ENCODE measurements around the gene URB1.

The URB1 gene

GRCh38 chr21:32338209-32338921 lies 54.4 kb downstream of the URB1 start:
- DNase-seq: no peak

DNA sequence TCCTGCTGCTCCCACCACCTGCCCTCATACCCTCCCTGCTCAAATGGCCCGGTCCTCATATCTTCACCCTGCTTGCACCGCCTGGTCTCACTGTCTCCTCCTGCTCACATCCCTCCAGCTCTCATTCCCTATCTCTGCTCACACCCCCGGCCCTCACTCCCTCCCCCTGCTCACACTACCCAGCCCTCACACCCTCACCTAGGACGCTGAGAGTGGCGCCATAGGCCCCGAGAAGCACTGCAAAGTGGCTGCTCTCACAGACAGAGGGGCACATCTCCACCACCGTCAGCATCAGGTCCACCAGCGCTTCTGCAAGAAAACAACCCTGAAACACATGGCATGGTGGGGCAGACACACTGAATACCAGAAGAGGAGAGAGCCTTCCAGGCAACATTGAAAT lies 55.6 kb downstream of the URB1 start:
- DNase-seq: no peak

GRCh38 chr21:32336711-32337110 lies 56.1 kb downstream of the URB1 start:
- DNase-seq: no peak

DNA sequence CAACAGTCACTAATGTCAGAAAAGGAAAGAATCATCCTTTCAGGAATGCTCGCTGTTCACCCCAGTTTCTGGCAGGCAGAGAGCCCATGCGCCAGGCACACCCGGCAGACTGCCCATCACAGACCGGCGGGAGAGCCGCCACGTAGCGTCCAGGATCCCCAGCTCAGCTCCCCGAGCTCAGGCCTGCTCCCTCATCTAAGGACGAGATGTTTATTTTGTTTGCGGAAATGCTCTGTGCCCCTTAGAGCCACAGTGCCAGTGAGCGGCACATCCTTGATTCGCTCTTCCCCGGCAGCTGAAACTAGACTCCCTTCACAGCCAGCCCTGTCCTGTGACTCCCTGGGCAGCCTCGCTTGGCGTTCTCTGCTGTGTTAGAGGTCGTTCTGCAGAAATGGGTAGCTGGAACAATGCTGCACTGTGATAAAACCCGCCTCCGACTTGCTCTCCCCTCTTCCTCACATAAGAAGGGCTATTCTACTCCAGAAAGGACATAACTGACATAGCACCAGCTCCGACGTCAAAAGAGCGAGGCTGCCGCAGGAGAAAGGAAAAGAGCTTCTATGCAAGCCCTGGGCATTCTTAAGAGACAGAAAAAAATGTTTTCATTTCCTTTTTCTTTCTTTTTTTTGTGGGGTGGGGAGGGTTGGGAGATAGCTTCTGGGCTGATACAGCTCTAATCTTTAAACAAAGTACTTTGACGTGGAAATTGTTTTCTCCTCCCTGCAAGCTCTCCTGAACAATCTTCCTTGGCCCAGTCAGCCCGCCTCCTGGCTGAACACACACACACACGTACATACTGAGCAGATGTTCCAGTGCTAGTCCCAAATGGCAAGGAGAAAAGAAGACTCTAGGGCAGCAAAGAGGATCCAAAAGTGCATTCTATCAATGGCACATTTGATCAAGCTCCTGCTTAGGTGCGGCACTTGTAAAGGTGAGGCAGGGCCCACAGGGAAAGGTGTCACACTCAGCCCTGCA lies 56.9 kb downstream of the URB1 start:
- no peak for DNase-seq

DNA sequence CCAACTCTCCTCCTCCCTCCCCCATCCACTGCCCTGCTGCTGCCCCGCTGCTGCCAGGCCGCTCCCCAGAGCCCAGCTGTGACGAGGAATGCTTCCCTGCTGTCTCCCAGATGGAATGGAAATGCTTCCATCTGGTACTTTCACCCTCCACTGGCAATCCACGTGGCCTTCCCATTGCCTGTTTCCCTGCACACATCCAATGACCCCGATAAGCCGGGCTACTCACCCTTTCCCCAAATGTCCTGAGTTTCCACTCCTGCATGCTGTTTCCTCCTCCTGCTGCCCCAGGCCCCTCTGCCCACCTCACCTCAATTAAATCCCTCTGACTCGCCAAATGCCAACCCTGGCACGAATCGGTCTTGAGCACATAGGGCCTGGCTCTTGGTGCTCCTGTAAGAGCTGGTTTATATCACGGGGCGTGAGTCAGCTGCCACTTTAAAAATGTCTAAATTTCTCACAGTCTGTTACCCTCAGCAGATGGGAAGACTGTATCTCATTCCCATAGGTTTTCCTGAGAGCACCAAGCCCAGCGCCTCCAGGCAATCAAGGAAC lies 57.8 kb downstream of the URB1 start:
- no peak for DNase-seq

DNA sequence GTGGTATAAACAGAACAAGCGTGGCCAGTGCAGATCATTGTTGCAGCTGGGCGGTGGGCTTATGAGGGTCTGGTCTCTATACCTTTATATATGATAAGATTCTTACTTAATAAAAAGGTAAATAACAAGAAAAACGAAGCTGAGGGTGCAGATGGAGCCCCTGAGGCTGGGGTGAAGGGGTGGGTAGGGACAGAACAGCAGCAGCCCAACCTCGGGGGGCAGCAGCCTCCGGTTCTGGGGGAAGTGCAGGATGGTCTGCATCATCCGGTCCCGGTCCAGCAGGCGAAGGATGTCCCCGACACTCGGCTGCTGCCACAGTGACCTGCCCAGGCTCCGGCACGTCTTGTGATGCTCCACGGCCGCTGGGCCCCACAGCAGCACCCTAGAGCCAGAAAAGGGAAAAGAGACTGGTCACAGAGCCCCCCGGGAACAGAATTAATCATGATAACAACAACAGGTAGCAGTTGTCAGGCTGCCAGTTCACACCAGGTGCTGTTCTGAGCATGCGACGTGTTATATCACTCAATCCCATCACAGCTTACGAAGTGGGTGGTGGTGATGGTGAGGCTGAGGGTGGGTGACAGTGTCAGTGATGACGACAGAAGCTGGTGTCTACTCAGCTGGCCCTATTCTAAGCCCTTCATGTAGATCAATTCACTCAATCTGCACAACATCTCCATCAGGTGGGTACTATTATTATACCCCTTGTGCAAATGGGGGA lies 58.7 kb downstream of the URB1 start:
- no peak for DNase-seq

- no peak for DNase-seq
These were observed 60.3 kb downstream of the URB1 start for GRCh38 chr21:32332463-32332951.

- DNase-seq: no peak
These were observed 61.1 kb downstream of the URB1 start for GRCh38 chr21:32331444-32332305.

DNA sequence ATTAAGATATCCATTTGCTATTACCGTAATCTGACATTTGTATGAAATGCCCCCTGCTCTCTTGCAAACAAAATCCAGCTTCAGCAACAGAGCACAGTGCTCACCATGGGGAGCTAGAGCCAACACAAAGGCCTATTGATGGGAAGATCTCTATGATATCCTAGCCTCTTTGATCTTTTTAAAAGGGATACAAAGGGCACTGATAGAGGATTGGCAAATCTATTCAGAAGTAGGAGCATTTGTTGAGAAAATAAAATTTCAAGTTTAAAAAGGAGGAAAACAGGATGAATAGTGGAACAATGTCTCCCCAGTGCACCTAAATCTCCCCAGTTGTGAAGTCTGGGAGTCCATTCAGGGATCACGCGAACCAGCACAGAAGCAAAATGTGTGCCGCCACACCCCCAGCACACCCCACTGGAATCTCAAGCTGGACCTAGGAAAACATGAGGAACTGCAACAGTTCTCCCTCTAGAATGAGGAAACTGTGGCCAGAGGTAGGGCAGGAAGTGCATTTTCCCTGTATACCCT lies 62.0 kb downstream of the URB1 start:
- no peak for DNase-seq

- DNase-seq: no peak
These were observed 63.0 kb downstream of the URB1 start for GRCh38 chr21:32329776-32330175.

- DNase-seq: no peak
These were observed 63.5 kb downstream of the URB1 start for GRCh38 chr21:32329331-32329730.

- no peak for DNase-seq
These were observed 64.2 kb downstream of the URB1 start for GRCh38 chr21:32328595-32328994.

DNA sequence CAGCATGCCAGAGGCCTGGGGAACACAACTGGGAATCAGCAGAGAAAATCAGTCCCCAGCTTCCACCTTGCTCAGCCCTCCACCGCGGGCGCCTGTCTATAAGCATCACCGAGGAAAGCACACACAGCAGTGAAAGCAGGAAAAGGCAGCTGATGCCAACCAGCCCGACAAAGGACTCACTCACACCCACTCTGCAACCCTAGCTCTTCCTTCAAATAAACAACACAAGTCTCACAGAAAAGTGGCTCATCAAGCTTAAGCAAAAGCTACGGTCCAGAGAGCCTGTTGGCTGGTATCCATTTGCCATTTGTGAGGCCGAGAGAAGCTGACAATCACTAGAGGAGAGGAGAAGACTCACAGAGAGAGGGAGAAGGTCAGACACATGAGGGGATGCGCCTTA lies 67.1 kb downstream of the URB1 start:
- DNase-seq: no peak

DNA sequence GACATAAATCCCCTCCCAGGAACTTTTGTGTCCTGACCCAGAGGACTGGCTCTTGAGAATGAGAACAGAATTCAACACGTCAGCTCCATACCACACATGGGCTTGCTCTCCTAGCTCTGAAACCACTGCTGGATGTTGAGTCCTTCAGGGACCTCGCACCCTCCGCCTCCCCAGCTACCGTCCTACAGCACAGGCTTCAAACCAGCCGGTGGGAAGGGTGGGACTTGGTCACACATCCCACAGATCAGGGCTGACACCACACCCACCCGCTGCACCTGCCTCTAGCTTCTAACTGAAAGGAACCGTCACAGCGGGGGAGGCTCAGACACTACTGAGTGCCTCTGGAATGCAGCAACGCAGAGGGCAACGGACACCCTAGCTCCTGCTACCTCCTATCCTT lies 70.1 kb downstream of the URB1 start:
- no peak for DNase-seq

- DNase-seq: no peak
These were observed 70.7 kb downstream of the URB1 start for GRCh38 chr21:32322103-32322502.

DNA sequence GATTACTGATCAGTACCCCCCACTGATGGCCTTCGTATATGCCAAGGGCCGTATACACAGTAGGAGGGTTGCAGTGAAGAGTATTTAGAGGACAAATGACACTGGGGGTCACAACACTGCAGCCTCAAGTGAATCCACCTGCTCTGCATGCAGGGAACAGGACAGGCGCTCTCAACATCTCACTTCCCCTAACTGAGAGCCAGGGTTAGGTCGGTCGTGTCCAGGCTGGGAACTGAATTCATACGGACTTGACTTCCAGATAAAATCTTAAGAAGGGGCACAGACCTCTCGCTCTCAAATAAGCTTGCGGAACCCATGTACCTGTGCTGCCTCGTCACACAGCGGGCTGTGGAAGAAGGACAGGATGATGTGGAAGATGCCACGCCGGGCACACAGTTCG lies 71.3 kb downstream of the URB1 start:
- no peak for DNase-seq

DNA sequence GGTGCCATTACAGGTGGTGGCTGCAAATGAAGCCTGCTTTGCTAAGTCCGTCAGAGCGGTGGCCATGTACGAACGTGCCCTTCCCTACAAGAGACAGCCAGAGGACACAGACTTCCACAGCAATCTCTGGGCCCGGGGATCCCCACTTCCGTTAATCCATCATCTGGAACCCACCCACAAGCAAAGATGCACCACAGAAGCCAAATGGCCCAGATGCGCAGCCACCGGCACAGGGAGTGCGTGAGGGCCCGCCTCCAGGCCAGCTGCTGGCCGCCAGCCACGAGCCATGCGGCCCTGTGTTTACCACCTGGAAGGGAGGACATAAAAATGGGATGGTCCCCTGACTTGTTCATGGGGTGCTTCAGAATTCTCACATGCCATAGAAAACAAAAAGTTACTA lies 72.1 kb downstream of the URB1 start:
- DNase-seq: no peak

GRCh38 chr21:32320059-32320458 lies 72.8 kb downstream of the URB1 start:
- no peak for DNase-seq

GRCh38 chr21:32319012-32319411 lies 73.8 kb downstream of the URB1 start:
- DNase-seq: no peak

GRCh38 chr21:32317726-32318125 lies 75.1 kb downstream of the URB1 start:
- no peak for DNase-seq

DNA sequence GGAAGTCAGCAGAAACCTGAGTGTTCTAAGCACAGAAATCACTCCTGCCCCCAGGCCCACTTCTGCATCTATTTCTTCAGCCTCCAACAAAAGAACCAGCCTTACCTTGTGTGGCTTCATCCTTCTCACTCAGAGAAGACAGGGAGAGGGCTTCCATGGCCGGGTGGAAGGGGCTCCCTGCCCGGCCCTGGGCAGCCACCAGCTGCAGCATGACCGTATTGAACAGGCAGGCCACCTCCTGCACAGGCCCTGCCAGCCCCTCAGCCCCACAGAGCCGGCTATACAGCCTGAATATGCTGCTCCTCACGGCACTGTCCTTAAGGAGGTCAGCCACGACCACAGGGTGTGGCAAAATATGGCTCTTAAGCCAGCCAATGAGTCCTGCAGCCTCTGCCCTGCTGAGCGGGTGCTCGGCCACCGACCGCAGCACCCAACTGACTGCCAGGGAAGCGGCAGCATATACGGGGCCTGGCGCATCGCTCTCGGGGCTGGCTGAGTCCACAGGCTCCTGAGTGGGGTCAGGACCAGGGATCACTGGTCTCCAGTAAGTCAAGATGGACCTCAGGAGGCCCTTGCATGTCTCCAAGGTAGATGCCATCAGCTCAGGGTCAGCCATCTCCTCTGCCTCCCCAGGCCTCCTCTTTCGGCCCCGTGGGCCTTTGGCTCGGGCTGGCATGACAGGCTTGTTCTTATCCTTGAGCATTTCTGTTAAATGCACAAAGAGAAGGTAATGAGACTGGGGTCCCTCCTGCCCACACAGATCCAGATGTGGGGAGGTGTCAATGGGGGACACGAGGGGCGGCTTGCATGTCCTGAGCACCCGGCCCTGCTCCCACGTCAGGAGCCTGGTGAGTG lies 76.2 kb downstream of the URB1 start:
- DNase-seq: no peak

Measured in stimulated activated naive CD4-positive, alpha-beta T cell (primary cell).